Naive thymus-derived CD8-positive, alpha-beta T cell (primary cell): Measurements from ENCODE around the gene RABIF. TPM values are rescaled to one million over a fixed set of nuclear protein-coding genes. Genes with fewer than 3 reads are reported as not detected.
A peak's percentile ranks its signal among the peaks of the same experiment; 100 is the strongest.
"Not testable (repeated sequence)": the region's sequence is repeated elsewhere in the genome, so short reads cannot be mapped to it uniquely, and the experiment has no call there.

Experiments used
- ATAC-seq, 2 donors: fragments of 150-1000 bp; cut with Tn5 transposase in 1 of 2; sonication (Bioruptor Pico), chemical (Tn5 transposase) in 1 of 2; 1 replicate in 1 of 2; 2 replicates in 1 of 2; pipeline ENCODE4 v1.10.0; 2021; ENCODE audit warnings: mild to moderate bottlenecking in 2 of 2, moderate library complexity in 2 of 2
- POLR2A ChIA-PET: fragments of 350-600 bp; sonication (Branson Sonifier 250); formaldehyde crosslinking; loops from one replicate; lab custom pipeline; 2021; ENCODE audit warnings: antibody characterized with exemption; lab: Charles Lee
- DNase-seq, 10 donors: peaks; one replicate each; pipeline versions ENCODE4 v3.0.0 to v3.0.0-alpha.2; 2020 to 2022
- H3K27ac Mint-ChIP-seq, 10 donors: one replicate each; pipeline ENCODE4 v1.8.0; 2020 to 2022; ENCODE audit warnings: mild to moderate bottlenecking in 10 of 10, mixed read lengths in 10 of 10, moderate library complexity in 4 of 10, inconsistent platforms in 1 of 10
- H3K27me3 Mint-ChIP-seq, 5 donors: one replicate each; pipeline ENCODE4 v1.8.0; 2021 to 2022; ENCODE audit warnings: mixed read lengths in 5 of 5
- H3K36me3 Mint-ChIP-seq, 3 donors: one replicate each; pipeline ENCODE4 v1.8.0; 2020 to 2022; ENCODE audit warnings: mixed read lengths in 3 of 3, mild to moderate bottlenecking in 2 of 3, inconsistent platforms in 1 of 3
- H3K4me1 Mint-ChIP-seq, 4 donors: one replicate each; pipeline ENCODE4 v1.8.0; 2021 to 2022; ENCODE audit warnings: mixed read lengths in 4 of 4
- H3K4me3 Mint-ChIP-seq, 10 donors: one replicate each; pipeline ENCODE4 v1.8.0; 2020 to 2022; ENCODE audit warnings: mild to moderate bottlenecking in 10 of 10, mixed read lengths in 10 of 10, moderate library complexity in 6 of 10, inconsistent platforms in 1 of 10
- H3K9me3 Mint-ChIP-seq, 9 donors: one replicate each; pipeline ENCODE4 v1.8.0; 2020 to 2022; ENCODE audit warnings: mixed read lengths in 9 of 9, mild to moderate bottlenecking in 3 of 9, inconsistent platforms in 1 of 9, moderate library complexity in 1 of 9
- polyA plus RNA-seq, 3 donors: library from polyadenylated mRNA; unstranded; fragments of 300-500 nt; fragmentation: Illumina TruSeq; gene quantifications; one replicate each; pipeline ENCODE4 v1.2.3, GENCODE V29; 2021
- total RNA-seq, 8 experiments: library from RNA in 2 of 8; stranded (reverse) in 2 of 8; gene quantifications; one replicate each; pipeline ENCODE4 v1.2.3 and lab custom pipeline; 2021 to 2026

Gene RABIF
- total and polyA plus RNA-seq, 5 experiments from 2014 or later, result 13.8 to 20.3 (median 15.1) TPM

DNA sequence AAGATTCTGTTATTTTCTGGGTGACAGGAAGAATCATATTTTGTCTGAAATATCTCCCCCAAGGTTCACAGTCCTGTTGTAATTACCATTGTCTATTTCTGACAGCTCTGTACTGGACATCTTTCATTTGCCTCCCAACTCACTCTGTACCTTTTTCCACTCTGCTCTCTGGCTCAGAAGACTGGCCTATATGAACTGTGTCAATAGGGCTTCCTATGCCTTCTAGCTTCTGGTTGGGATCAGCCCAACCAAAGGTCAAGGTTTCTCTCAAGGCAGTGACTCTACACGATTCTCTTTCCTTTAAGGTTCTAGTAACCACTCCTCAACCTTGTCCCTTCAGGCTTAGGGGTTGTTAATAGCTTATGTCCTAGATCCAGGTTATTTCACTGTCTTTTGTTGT lies 20.5 kb upstream of the RABIF start:
- Mint-ChIP-seq H3K4me3 (no peak overlapping the region), H3K27me3 (no peaks in the 10 kb centered on the region), H3K27ac (peak overlapping the region in 2 of 10 donors; percentile 35 to 72), H3K9me3 (no peaks in the 10 kb centered on the region), H3K36me3 (peaks cover 9 to 88% (median 25%) of the 10 kb centered on the region in 3 donors), H3K4me1 (peaks cover 1 to 7% (median 3%) of the 10 kb centered on the region in 4 donors)
- no peak for ATAC-seq
- POLR2A ChIA-PET, result no interaction called here
- no peak for DNase-seq

DNA sequence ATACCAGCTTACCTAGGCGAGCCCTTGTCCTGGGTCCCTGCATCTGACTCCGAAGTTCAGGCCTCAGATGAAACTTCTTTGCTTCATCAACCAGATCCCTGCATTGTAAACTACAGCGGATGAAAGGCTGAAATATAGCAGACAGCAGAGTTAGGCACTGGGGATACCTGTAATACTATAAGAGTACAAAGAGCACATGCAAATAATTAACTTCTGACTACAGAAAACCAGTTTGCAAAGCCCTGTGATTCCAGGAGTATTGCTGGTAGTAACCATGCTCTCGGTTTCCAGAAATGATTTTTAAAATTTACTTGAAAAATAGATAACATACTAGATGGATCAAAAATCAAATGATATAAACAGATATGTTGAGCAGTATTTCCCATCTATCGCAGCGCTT lies 20.0 kb upstream of the RABIF start:
- no peak for ATAC-seq
- Mint-ChIP-seq H3K4me3 (no peak overlapping the region), H3K4me1 (peaks cover 1 to 7% (median 2%) of the 10 kb centered on the region in 4 donors), H3K9me3 (no peaks in the 10 kb centered on the region), H3K36me3 (peaks cover 8 to 86% (median 25%) of the 10 kb centered on the region in 3 donors), H3K27me3 (no peaks in the 10 kb centered on the region), H3K27ac (no peak overlapping the region)
- POLR2A ChIA-PET, result no interaction called here
- DNase-seq, result no peak

DNA sequence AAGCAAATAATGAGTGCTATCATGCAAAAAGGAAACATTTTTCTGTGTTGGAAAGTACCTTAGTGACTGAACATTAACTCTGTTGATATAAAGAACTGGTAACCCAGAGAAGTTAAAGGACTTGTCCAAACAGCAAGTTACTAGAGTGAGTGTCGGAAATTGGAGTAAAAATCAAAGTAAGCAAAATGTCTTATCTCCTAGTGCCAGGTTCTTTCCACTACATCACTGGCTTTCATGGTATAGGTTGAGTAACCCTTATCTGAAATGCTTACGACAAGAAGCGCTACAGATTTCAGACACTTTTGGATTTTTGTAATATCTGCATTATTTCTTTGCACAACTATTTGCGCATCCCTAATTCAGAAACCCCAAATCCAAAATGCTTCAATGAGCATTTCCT lies 16.4 kb upstream of the RABIF start:
- no peak overlapping the region for H3K27ac Mint-ChIP-seq
- ATAC-seq, result no peak
- no peak for DNase-seq
- POLR2A ChIA-PET, result no interaction called here
- no peaks in the 10 kb centered on the region for H3K27me3 Mint-ChIP-seq
- H3K4me3 Mint-ChIP-seq, result no peak overlapping the region
- no peaks in the 10 kb centered on the region for H3K4me1 Mint-ChIP-seq
- H3K9me3 Mint-ChIP-seq, result no peaks in the 10 kb centered on the region
- peaks cover 0 to 82% (median 26%) of the 10 kb centered on the region in 3 donors for H3K36me3 Mint-ChIP-seq

DNA sequence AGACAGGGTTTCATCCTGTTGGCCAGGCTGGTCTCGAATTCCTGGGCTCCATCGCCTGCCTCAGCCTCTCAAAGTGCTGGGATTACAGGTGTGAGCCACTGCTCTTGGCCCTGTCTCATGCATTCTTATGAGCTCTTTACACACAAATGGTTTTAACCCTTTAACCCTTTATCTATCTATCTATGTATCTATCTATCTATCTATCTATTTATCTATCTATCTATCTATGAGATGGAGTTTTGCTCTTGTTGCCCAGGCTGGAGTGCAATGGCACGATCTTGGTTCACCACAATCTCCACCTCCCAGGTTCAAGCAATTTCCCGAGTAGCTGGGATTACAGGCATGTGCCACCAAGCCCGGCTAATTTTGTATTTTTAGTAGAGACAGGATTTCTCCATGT lies 14.9 kb upstream of the RABIF start:
- not testable (repeated sequence) for H3K4me1 Mint-ChIP-seq, H3K4me3 Mint-ChIP-seq, ATAC-seq, DNase-seq, H3K27me3 Mint-ChIP-seq, H3K9me3 Mint-ChIP-seq
- POLR2A ChIA-PET, result interaction anchor here (0.7 kb wide), 1 partner anchor 908 kb away, joined by 4 read pairs; no protein-coding TSS in a partner anchor
- Mint-ChIP-seq H3K36me3 (peaks cover 0 to 78% (median 20%) of the 10 kb centered on the region in 3 donors), H3K27ac (peak overlapping the region in 2 of 10 donors; percentile 41 to 67)

DNA sequence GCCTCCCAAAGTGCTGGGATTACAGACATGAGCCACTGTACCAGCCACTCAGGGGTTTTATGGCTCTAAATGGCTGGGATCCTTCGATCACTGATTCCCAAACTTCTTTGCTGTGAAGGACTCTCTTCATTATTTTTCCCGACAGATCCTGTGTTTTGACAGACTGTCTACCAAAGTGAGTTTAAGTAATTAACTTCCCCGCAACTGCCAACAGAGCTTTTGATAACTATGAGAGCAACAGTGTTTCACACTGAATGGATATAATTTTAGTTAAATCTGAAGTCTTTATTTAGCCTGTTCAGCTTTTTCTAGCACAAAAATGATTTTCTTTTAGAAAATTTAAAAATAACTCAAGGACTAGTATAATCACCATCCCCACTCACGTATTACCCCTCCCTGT lies 12.6 kb upstream of the RABIF start:
- H3K9me3 Mint-ChIP-seq, result no peaks in the 10 kb centered on the region
- no peaks in the 10 kb centered on the region for H3K27me3 Mint-ChIP-seq
- H3K27ac Mint-ChIP-seq, result no peak overlapping the region
- no peak overlapping the region for H3K4me3 Mint-ChIP-seq
- POLR2A ChIA-PET, result no interaction called here
- ATAC-seq (no peak), DNase-seq (no peak)
- H3K4me1 Mint-ChIP-seq, result no peaks in the 10 kb centered on the region
- H3K36me3 Mint-ChIP-seq, result peaks cover 0 to 78% (median 15%) of the 10 kb centered on the region in 3 donors

DNA sequence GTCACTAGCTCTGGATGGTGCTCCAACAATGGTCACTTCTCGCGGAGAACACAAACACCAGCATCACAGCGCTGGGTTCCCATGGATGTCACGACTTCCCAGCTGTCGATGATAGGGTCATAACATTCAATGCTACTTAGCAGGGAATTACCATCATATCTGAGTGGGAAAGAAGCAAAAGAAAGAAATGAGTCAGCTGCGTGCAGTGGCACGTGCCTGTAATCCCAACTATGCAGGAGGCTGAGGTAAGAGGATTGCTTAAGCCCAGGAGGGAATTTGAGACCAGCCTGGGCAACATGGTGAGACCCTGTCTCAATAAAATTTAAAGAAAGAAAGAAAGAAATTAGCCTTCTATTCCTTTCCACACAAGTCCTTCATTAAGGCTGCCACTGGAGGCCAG lies 3.6 kb upstream of the RABIF start:
- H3K4me3 Mint-ChIP-seq, result no peak overlapping the region
- DNase-seq (no peak), ATAC-seq (no peak)
- H3K27me3 Mint-ChIP-seq, result peaks cover 0 to 2% (median 0%) of the 10 kb centered on the region in 5 donors
- peak overlapping the region in 1 of 10 donors; percentile 31 for H3K27ac Mint-ChIP-seq
- peaks cover 4 to 67% (median 14%) of the 10 kb centered on the region in 3 donors for H3K36me3 Mint-ChIP-seq
- POLR2A ChIA-PET, result no interaction called here
- H3K4me1 Mint-ChIP-seq, result peaks cover 10 to 16% (median 13%) of the 10 kb centered on the region in 4 donors
- H3K9me3 Mint-ChIP-seq, result no peaks in the 10 kb centered on the region

DNA sequence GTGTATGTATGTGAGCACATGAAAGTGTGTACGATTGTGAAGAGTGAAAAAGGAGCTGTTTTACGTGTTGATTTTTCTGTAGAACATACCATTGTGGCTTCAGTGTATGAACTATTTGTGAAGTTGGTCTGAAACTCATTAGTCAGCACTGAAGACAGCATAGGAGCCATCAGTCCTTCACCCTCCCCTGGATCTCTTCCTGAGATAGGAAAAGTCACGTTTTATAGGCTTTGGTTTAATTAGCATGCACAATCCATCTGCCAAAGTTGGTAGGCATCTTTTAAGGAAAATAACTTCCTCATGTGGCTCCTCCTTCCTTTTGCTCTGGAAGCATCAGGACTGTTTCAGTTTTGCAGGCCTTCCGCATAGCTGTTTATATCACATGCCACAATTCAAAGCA lies 1.4 kb upstream of the RABIF start:
- Mint-ChIP-seq H3K27me3 (peaks cover 0 to 2% (median 0%) of the 10 kb centered on the region in 5 donors), H3K4me3 (no peak overlapping the region), H3K36me3 (peaks cover 4 to 47% (median 8%) of the 10 kb centered on the region in 3 donors), H3K27ac (peak overlapping the region in 3 of 10 donors; percentile 8 to 99 (median 98)), H3K4me1 (peaks cover 10 to 20% (median 15%) of the 10 kb centered on the region in 4 donors), H3K9me3 (no peaks in the 10 kb centered on the region)
- no peak for ATAC-seq
- DNase-seq, result no peak
- POLR2A ChIA-PET, result no interaction called here

DNA sequence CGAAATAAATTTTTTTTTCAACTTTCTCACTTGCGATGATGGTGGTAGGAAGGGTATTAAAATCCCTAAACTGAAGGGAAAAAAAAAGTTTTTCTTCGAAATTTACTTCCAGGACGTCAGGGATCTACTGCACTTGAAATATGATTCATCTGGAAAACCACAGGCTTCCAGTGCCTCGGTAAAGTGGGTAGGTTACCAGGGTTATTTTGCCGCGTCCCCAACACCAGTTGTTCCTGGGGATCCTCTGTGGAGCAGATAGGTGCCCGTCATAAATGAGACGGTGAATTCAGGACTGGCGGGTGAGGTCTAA lies 773 bp downstream of the RABIF start:
- ATAC-seq (no peak), DNase-seq (no peak)
- Mint-ChIP-seq H3K36me3 (peaks cover 0 to 29% (median 2%) of the 10 kb centered on the region in 3 donors), H3K9me3 (no peaks in the 10 kb centered on the region), H3K27ac (peak overlapping the region in 9 of 10 donors; percentile 48 to 93 (median 87)), H3K27me3 (peaks cover 0 to 2% (median 0%) of the 10 kb centered on the region in 5 donors), H3K4me1 (peaks cover 13 to 34% (median 22%) of the 10 kb centered on the region in 4 donors), H3K4me3 (peak overlapping the region; percentile 78 to 92 (median 89))
- POLR2A ChIA-PET, result interaction anchor here (1.0 to 1.9 kb wide), 3 partner anchors 39 to 119 kb away, joined by 5 to 8 read pairs (median 7); partner anchors contain the start of genes KLHL12, PCAT6 and TMEM183A

DNA sequence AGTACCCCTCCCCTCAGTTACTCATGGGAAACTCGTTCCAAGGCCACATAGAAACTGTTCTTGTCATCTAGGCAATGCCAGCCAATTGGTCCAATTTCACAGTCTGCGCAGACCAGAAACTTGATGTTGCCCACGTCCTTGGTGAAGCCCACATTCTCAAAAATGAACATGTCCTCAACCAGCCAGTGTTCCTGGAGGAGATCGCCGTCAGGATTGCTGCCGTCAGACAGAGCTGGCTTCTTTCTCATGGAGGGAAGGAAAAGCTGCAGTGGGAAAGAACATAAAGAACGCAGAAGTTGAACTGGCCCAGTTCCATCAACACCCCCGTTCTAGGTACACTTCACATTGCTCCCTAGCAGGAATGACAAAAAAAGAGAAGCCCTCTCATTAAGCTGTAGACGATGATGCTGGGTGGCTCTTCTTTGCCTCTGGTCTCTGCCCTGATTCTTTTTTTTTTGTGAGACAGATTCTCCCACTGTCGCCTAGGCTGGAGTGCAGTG lies 7.9 kb downstream of the RABIF start:
- Mint-ChIP-seq H3K27me3 (no peaks in the 10 kb centered on the region), H3K36me3 (peaks cover 4 to 42% (median 5%) of the 10 kb centered on the region in 3 donors), H3K4me3 (no peak overlapping the region), H3K9me3 (no peaks in the 10 kb centered on the region), H3K4me1 (peaks cover 10 to 28% (median 13%) of the 10 kb centered on the region in 4 donors), H3K27ac (peak overlapping the region in 1 of 10 donors; percentile 47)
- POLR2A ChIA-PET, result no interaction called here
- ATAC-seq, result no peak
- no peak for DNase-seq

DNA sequence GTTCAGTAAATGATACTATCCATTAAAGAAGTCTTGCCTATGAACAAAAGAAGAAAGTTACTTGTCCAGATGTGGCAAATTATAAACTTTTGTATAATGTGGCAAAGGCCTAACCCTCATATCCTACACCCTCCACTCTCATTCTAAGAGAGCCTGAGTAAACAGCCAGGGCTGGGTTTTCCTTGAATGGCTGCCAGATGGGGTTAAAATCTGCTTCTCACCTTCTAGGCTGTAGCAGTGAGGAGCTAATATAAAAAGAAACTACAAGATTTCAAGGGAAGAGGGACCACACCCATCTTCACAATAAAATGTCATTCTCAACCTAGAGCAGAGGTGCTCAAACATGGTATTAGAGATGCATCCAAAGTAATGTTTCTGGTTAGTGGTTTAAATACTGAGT lies 8.9 kb downstream of the RABIF start:
- POLR2A ChIA-PET, result no interaction called here
- Mint-ChIP-seq H3K27me3 (no peaks in the 10 kb centered on the region), H3K27ac (no peak overlapping the region), H3K4me3 (no peak overlapping the region), H3K9me3 (no peaks in the 10 kb centered on the region), H3K36me3 (peaks cover 4 to 42% (median 5%) of the 10 kb centered on the region in 3 donors), H3K4me1 (peaks cover 10 to 23% (median 11%) of the 10 kb centered on the region in 4 donors)
- DNase-seq (no peak), ATAC-seq (no peak)

DNA sequence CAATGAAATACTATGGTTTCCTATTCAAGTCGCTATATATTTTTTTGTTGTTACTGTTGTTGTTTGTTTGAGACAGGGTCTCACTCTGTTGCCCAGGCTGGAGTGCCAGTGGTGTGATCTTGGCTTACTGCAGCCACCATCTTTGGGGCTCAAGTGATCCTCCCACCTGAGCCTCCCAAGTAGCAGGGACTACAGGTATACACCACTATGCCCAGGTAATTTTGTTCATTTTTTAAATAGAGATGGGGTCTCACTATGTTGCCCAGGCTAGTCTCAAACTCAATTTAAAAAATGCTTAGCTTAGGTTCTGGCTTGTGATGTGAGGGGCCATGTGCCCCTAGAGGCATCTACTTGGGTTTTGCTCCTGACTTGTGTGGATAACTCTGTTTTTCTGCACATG lies 9.8 kb downstream of the RABIF start:
- no peak for ATAC-seq
- Mint-ChIP-seq H3K36me3 (peaks cover 4 to 42% (median 5%) of the 10 kb centered on the region in 3 donors), H3K4me1 (peaks cover 6 to 16% (median 10%) of the 10 kb centered on the region in 4 donors), H3K9me3 (no peaks in the 10 kb centered on the region), H3K27me3 (no peaks in the 10 kb centered on the region), H3K27ac (peak overlapping the region in 1 of 10 donors; percentile 47), H3K4me3 (no peak overlapping the region)
- no peak for DNase-seq
- POLR2A ChIA-PET, result no interaction called here

DNA sequence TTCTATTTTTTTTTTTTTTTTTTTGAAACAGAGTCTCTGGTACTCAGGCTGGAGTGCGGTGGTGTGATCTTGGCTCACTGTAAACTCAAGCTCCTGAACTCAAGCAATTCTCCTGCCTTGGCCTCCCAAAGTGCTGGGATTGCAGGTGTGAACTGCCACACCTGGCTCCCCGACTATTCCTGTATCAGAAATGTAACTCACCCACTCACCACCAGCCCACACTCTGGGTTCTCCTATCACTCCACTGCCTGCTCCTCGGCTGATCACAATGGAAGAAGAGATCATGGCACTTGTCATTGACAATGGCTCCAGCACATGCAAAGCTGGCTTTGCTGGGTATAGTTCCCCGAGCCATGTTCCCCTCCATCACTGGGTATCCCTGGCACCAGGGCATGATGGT lies 15.9 kb downstream of the RABIF start:
- no peak overlapping the region for H3K4me3 Mint-ChIP-seq
- peaks cover 0 to 4% (median 2%) of the 10 kb centered on the region in 5 donors for H3K27me3 Mint-ChIP-seq
- no peaks in the 10 kb centered on the region for H3K9me3 Mint-ChIP-seq
- DNase-seq, result no peak
- peak overlapping the region in 1 of 10 donors; percentile 49 for H3K27ac Mint-ChIP-seq
- peaks cover 0 to 4% (median 0%) of the 10 kb centered on the region in 3 donors for H3K36me3 Mint-ChIP-seq
- POLR2A ChIA-PET, result interaction anchor here (0.7 kb wide), 1 partner anchor 156 kb away, joined by 3 read pairs; no protein-coding TSS in a partner anchor
- H3K4me1 Mint-ChIP-seq, result no peaks in the 10 kb centered on the region
- ATAC-seq, result no peak

DNA sequence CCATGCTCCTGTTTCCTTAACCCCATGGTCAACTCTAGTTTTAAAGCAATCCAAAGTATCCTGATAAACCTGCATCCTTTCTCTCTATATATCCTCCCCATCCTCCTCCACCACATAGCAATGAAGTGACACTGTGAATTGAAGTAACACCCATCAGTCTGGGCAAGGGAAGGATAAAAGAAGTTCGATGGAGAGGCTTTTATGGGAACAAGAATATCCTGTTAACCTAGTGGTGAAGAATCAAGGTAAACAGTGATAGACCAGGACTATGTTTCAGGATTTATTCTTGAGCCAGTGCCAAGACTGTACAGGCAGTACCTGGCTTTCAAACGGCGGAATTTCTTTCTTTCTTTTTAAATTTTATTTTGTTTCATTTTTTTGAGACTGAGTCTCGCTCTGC lies 17.6 kb downstream of the RABIF start:
- POLR2A ChIA-PET, result no interaction called here
- H3K9me3 Mint-ChIP-seq, result no peaks in the 10 kb centered on the region
- H3K27me3 Mint-ChIP-seq, result peaks cover 2 to 10% (median 7%) of the 10 kb centered on the region in 5 donors
- peaks cover 0 to 3% (median 0%) of the 10 kb centered on the region in 3 donors for H3K36me3 Mint-ChIP-seq
- DNase-seq, result no peak
- no peaks in the 10 kb centered on the region for H3K4me1 Mint-ChIP-seq
- H3K27ac Mint-ChIP-seq, result no peak overlapping the region
- no peak for ATAC-seq
- H3K4me3 Mint-ChIP-seq, result no peak overlapping the region
